GM23338 (cell line): ENCODE data around the gene MPP7. TPM values are rescaled to one million over a fixed set of nuclear protein-coding genes. Genes with fewer than 3 reads are reported as not detected.

Experiments used
- ATAC-seq: fragments of 200-7000 bp; cut with Tn5 transposase; 3 replicates; pipeline ENCODE4 v1.9.1; 2020
- DNase-seq: peaks from one replicate; pipeline ENCODE4 v3.0.0-alpha.2; 2015; ENCODE audit warnings: low spot score
- H2AFZ ChIP-seq: fragments of 200-600 bp; sonication (generic); 2 replicates; pipeline ENCODE4 v1.8.0; 2016; ENCODE audit warnings: antibody characterized with exemption, mild to moderate bottlenecking, moderate library complexity
- H3F3A ChIP-seq: fragments of 200-600 bp; sonication (generic); replicated peaks from 2 replicates; pipeline ENCODE4 v1.8.0; 2017; ENCODE audit warnings: antibody characterized with exemption, mixed run types, low read depth
- H3K27ac ChIP-seq: fragments of 200-600 bp; sonication (generic); 2 replicates; pipeline ENCODE4 v1.6.1; 2016; ENCODE audit warnings: low read depth
- H3K27me3 ChIP-seq: fragments of 200-600 bp; sonication (generic); 2 replicates; pipeline ENCODE4 v1.8.0; 2016; ENCODE audit warnings: mild to moderate bottlenecking, mixed run types, moderate library complexity; ENCODE audit not compliant: insufficient read depth
- H3K36me3 ChIP-seq: fragments of 200-600 bp; sonication (generic); 2 replicates; pipeline ENCODE4 v1.8.0; 2016; ENCODE audit warnings: mild to moderate bottlenecking; ENCODE audit not compliant: insufficient read depth
- H3K4me1 ChIP-seq: fragments of 200-600 bp; sonication (generic); 2 replicates; pipeline ENCODE4 v1.8.0; 2016; ENCODE audit warnings: mild to moderate bottlenecking, moderate library complexity; ENCODE audit not compliant: insufficient read depth
- H3K4me2 ChIP-seq: fragments of 200-600 bp; sonication (generic); 2 replicates; pipeline ENCODE4 v1.7.1; 2017; ENCODE audit warnings: mixed run types
- H3K4me3 ChIP-seq: fragments of 200-600 bp; sonication (generic); 2 replicates; pipeline ENCODE4 v1.6.1; 2016; ENCODE audit warnings: mixed run types
- H3K79me2 ChIP-seq: fragments of 200-600 bp; sonication (generic); replicated peaks from 2 replicates; pipeline ENCODE4 v1.8.0; 2017; ENCODE audit warnings: mild to moderate bottlenecking; ENCODE audit not compliant: insufficient read depth
- H3K9me2 ChIP-seq: fragments of 200-600 bp; sonication (generic); 2 replicates; pipeline ENCODE4 v1.8.0; 2017; ENCODE audit not compliant: insufficient read depth
- H4K20me1 ChIP-seq: fragments of 200-600 bp; sonication (generic); replicated peaks from 2 replicates; pipeline ENCODE4 v1.8.0; 2017; ENCODE audit warnings: mild to moderate bottlenecking; ENCODE audit not compliant: insufficient read depth
- H3K27ac Mint-ChIP-seq: 2 replicates; pipeline ENCODE4 v1.8.0; 2020; ENCODE audit warnings: inconsistent platforms, mild to moderate bottlenecking, moderate library complexity, mixed read lengths
- H3K27me3 Mint-ChIP-seq: 3 replicates; pipeline ENCODE4 v1.8.0; 2022; ENCODE audit warnings: low read depth, mild to moderate bottlenecking, moderate library complexity, mixed read lengths, inconsistent platforms; ENCODE audit not compliant: insufficient read depth, poor library complexity
- H3K36me3 Mint-ChIP-seq: 3 replicates; pipeline ENCODE4 v1.8.0; 2021; ENCODE audit warnings: low read depth, mild to moderate bottlenecking, inconsistent platforms, moderate library complexity, mixed read lengths
- H3K4me1 Mint-ChIP-seq: 3 replicates; pipeline ENCODE4 v1.8.0; 2020; ENCODE audit warnings: mild to moderate bottlenecking, inconsistent platforms, mixed read lengths
- H3K4me3 Mint-ChIP-seq: 3 replicates; pipeline ENCODE4 v1.8.0; 2021; ENCODE audit warnings: moderate library complexity, mild to moderate bottlenecking, inconsistent platforms, mixed read lengths
- H3K9me3 Mint-ChIP-seq: 3 replicates; pipeline ENCODE4 v1.8.0; 2020; ENCODE audit warnings: moderate library complexity, mild to moderate bottlenecking, inconsistent platforms, mixed read lengths
- CREB1 ChIP-seq: fragments of 250-450 bp; sonication (Bioruptor Pico); IDR thresholded peaks from 2 replicates; pipeline ENCODE4 v1.5.0; 2020; ENCODE audit warnings: low read depth, mild to moderate bottlenecking, moderate library complexity
- CTCF ChIP-seq, 2 experiments: fragments of 200-600 bp in 1 of 2; sonication (generic) in 1 of 2; conservative IDR thresholded peaks; 2 replicates each; pipeline versions ENCODE4 v1.5.1 to v1.6.1; 2016 to 2017; ENCODE audit warnings: antibody characterized with exemption in 2 of 2, low read depth in 2 of 2, mild to moderate bottlenecking in 2 of 2, moderate library complexity in 1 of 2
- ETS1 ChIP-seq: IDR thresholded peaks from 2 replicates; pipeline ENCODE4 v1.6.1; 2016; ENCODE audit warnings: antibody characterized with exemption
- EZH2 ChIP-seq: fragments of 200-600 bp; sonication (generic); IDR thresholded peaks from one replicate; pipeline ENCODE4 v1.8.0; 2017; ENCODE audit warnings: antibody characterized with exemption, mild to moderate bottlenecking, low read depth; ENCODE audit not compliant: unreplicated experiment
- EZH2phosphoT487 ChIP-seq: fragments of 200-600 bp; sonication (generic); IDR thresholded peaks from one replicate; pipeline ENCODE4 v1.8.1; 2018; ENCODE audit warnings: antibody characterized with exemption; ENCODE audit not compliant: unreplicated experiment
- JUNB ChIP-seq: IDR thresholded peaks from one replicate; pipeline ENCODE4 v1.6.1; 2016; ENCODE audit warnings: antibody characterized with exemption; ENCODE audit not compliant: unreplicated experiment
- NANOG ChIP-seq: IDR thresholded peaks from 2 replicates; pipeline ENCODE4 v1.6.1; 2016; ENCODE audit warnings: antibody characterized with exemption, borderline replicate concordance
- POLR2AphosphoS5 ChIP-seq: IDR thresholded peaks from 2 replicates; pipeline ENCODE4 v1.6.1; 2016; ENCODE audit warnings: antibody characterized with exemption, low read depth
- REST ChIP-seq: IDR thresholded peaks from one replicate; pipeline ENCODE4 v1.6.1; 2018; ENCODE audit warnings: antibody characterized with exemption; ENCODE audit not compliant: unreplicated experiment
- STAT1 ChIP-seq: IDR thresholded peaks from one replicate; pipeline ENCODE4 v1.6.1; 2016; ENCODE audit warnings: antibody characterized with exemption; ENCODE audit not compliant: unreplicated experiment
- ZNF114 ChIP-seq: fragments of 250-450 bp; sonication (Bioruptor Pico); IDR thresholded peaks from 2 replicates; pipeline ENCODE4 v1.5.0; 2020; ENCODE audit warnings: mild to moderate bottlenecking, moderate library complexity
- ZNF331 ChIP-seq: fragments of 250-450 bp; sonication (Bioruptor Pico); IDR thresholded peaks from 2 replicates; pipeline ENCODE4 v1.5.0; 2020; ENCODE audit warnings: low read depth, mild to moderate bottlenecking, moderate library complexity
- ZNF462 ChIP-seq: fragments of 250-450 bp; sonication (Bioruptor Pico); IDR thresholded peaks from 2 replicates; pipeline ENCODE4 v1.5.0; 2020; ENCODE audit warnings: mild to moderate bottlenecking, moderate library complexity
- polyA plus RNA-seq: library from polyadenylated mRNA; unstranded; fragments of >200 nt; fragmentation: Nextera tagmentation; extraction: Ambion mirVana; gene quantifications from 2 replicates; pipeline ENCODE4 v1.2.1, GENCODE V29; 2016
- total RNA-seq: library from RNA; depleted of rRNA; stranded (reverse); fragments of >200 nt; shearing (Covaris generic); gene quantifications from 2 replicates; pipeline ENCODE4 v1.2.3, GENCODE V29; 2014

MPP7 gene
- total and polyA plus RNA-seq, 2 experiments from 2014 or later = 5.0 to 8.0 TPM

- Histone ChIP-seq H3K4me2 (no peak overlapping the region), H3K9me2 (no peaks in the 10 kb centered on the region), H3F3A (no peaks in the 10 kb centered on the region), H3K27me3 (no peaks in the 10 kb centered on the region), H4K20me1 (no peaks in the 10 kb centered on the region), H3K27ac (no peak overlapping the region), H3K4me1 (no peaks in the 10 kb centered on the region), H3K79me2 (no peaks in the 10 kb centered on the region), H3K36me3 (no peaks in the 10 kb centered on the region), H2AFZ (no peak overlapping the region), H3K4me3 (no peak overlapping the region)
- H3K4me3 Mint-ChIP-seq = no peak overlapping the region
- H3K36me3 Mint-ChIP-seq = no peaks in the 10 kb centered on the region
- no peaks in the 10 kb centered on the region for H3K4me1 Mint-ChIP-seq
- no peak for TF ChIP-seq POLR2AphosphoS5
- no peak for TF ChIP-seq REST
- TF ChIP-seq ZNF462 (CRISPR knock-in tag) = no peak
- no peak for TF ChIP-seq ZNF114 (CRISPR knock-in tag)
- TF ChIP-seq ETS1 = no peak
- TF ChIP-seq ZNF331 (CRISPR knock-in tag) = no peak
- no peak for TF ChIP-seq STAT1
- TF ChIP-seq CREB1 (CRISPR knock-in tag) = no peak
- no peak for TF ChIP-seq EZH2
- no peak for TF ChIP-seq CTCF (conservative IDR thresholded peaks at IDR 0.05; ENCODE audit: low read depth in 2 of 2)
- TF ChIP-seq JUNB = no peak
- TF ChIP-seq NANOG = no peak
- no peak for TF ChIP-seq EZH2phosphoT487
- H3K27ac Mint-ChIP-seq = no peak overlapping the region
- no peaks in the 10 kb centered on the region for H3K9me3 Mint-ChIP-seq
- DNase-seq = no peak
- ATAC-seq = no peak
- peaks cover 4% of the 10 kb centered on the region for H3K27me3 Mint-ChIP-seq
Measured at GRCh38 chr10:28312572-28312971, 9.7 kb upstream of the MPP7 start.
